Stimulated activated effector memory CD8-positive, alpha-beta T cell treated with anti-CD3 and anti-CD28 coated beads, Interleukin-12 subunit alpha, Interleukin-12 subunit beta, amount 100 ng/mL, for 72 hours (primary cell): Measurements from ENCODE around the gene B3GLCT.

ENCODE experiments used
- ATAC-seq: fragments of 150-1000 bp; cut with Tn5 transposase; 2 replicates; pipeline ENCODE4 v1.10.0; 2021
- DNase-seq, 2 donors: peaks; one replicate each; pipeline ENCODE4 v3.0.0; 2021 to 2022; ENCODE audit warnings: low spot score in 2 of 2
- H3K27ac Mint-ChIP-seq: one replicate; pipeline ENCODE4 v1.8.0; 2022; ENCODE audit warnings: mild to moderate bottlenecking, mixed read lengths
- H3K36me3 Mint-ChIP-seq: one replicate; pipeline ENCODE4 v1.8.0; 2022; ENCODE audit warnings: mild to moderate bottlenecking, mixed read lengths
- H3K4me1 Mint-ChIP-seq: one replicate; pipeline ENCODE4 v1.8.0; 2022; ENCODE audit warnings: mixed read lengths
- H3K4me3 Mint-ChIP-seq: one replicate; pipeline ENCODE4 v1.8.0; 2022; ENCODE audit warnings: mild to moderate bottlenecking, mixed read lengths
- H3K9me3 Mint-ChIP-seq: one replicate; pipeline ENCODE4 v1.8.0; 2022; ENCODE audit warnings: mixed read lengths

Gene B3GLCT

GRCh38 chr13:31267126-31267784, 67.5 kb downstream of the B3GLCT start:
- DNase-seq (no peak), ATAC-seq (no peak)
- no peaks in the 10 kb centered on the region for H3K4me1 Mint-ChIP-seq
- H3K27ac Mint-ChIP-seq = no peak overlapping the region
- H3K9me3 Mint-ChIP-seq = no peaks in the 10 kb centered on the region
- no peak overlapping the region for H3K4me3 Mint-ChIP-seq
- peaks cover 5% of the 10 kb centered on the region for H3K36me3 Mint-ChIP-seq

- no peak for ATAC-seq
- no peak overlapping the region for H3K27ac Mint-ChIP-seq
- no peaks in the 10 kb centered on the region for H3K4me1 Mint-ChIP-seq
- H3K9me3 Mint-ChIP-seq = no peaks in the 10 kb centered on the region
- DNase-seq = no peak
- H3K4me3 Mint-ChIP-seq = no peak overlapping the region
- H3K36me3 Mint-ChIP-seq = peaks cover 24% of the 10 kb centered on the region
Measured at GRCh38 chr13:31274390-31274789, 74.6 kb downstream of the B3GLCT start.

GRCh38 chr13:31276421-31276820, 76.6 kb downstream of the B3GLCT start:
- no peak for DNase-seq
- peaks cover 21% of the 10 kb centered on the region for H3K36me3 Mint-ChIP-seq

GRCh38 chr13:31278869-31279268, 79.1 kb downstream of the B3GLCT start:
- Mint-ChIP-seq H3K9me3 (no peaks in the 10 kb centered on the region), H3K27ac (no peak overlapping the region), H3K4me3 (no peak overlapping the region), H3K36me3 (peaks cover 21% of the 10 kb centered on the region), H3K4me1 (no peaks in the 10 kb centered on the region)
- DNase-seq (no peak), ATAC-seq (no peak)

More at GRCh38 chr13:31276421-31276820, 76.6 kb downstream of the B3GLCT start:
- Mint-ChIP-seq H3K9me3 (no peaks in the 10 kb centered on the region), H3K4me1 (no peaks in the 10 kb centered on the region), H3K4me3 (no peak overlapping the region), H3K27ac (no peak overlapping the region)
- ATAC-seq = no peak

- Mint-ChIP-seq H3K9me3 (no peaks in the 10 kb centered on the region), H3K4me1 (no peaks in the 10 kb centered on the region), H3K36me3 (peaks cover 13% of the 10 kb centered on the region), H3K4me3 (no peak overlapping the region), H3K27ac (no peak overlapping the region)
- no peak for ATAC-seq
- no peak for DNase-seq
Measured at GRCh38 chr13:31282741-31283455, 83.1 kb downstream of the B3GLCT start.

GRCh38 chr13:31286930-31287329, 87.2 kb downstream of the B3GLCT start:
- no peak for DNase-seq
- ATAC-seq = no peak
- Mint-ChIP-seq H3K27ac (no peak overlapping the region), H3K36me3 (peaks cover 28% of the 10 kb centered on the region), H3K4me1 (no peaks in the 10 kb centered on the region), H3K9me3 (peaks cover 18% of the 10 kb centered on the region), H3K4me3 (no peak overlapping the region)

- Mint-ChIP-seq H3K36me3 (no peaks in the 10 kb centered on the region), H3K4me3 (no peak overlapping the region), H3K27ac (no peak overlapping the region), H3K4me1 (no peaks in the 10 kb centered on the region), H3K9me3 (peaks cover 5% of the 10 kb centered on the region)
- DNase-seq (no peak), ATAC-seq (no peak)
Measured at GRCh38 chr13:31301119-31301518, 101.3 kb downstream of the B3GLCT start.

- no peak for ATAC-seq
- H3K36me3 Mint-ChIP-seq = no peaks in the 10 kb centered on the region
- H3K4me1 Mint-ChIP-seq = no peaks in the 10 kb centered on the region
- no peak overlapping the region for H3K4me3 Mint-ChIP-seq
- H3K9me3 Mint-ChIP-seq = peaks cover 30% of the 10 kb centered on the region
- DNase-seq = no peak
- no peak overlapping the region for H3K27ac Mint-ChIP-seq
Measured at GRCh38 chr13:31310356-31310755, 110.6 kb downstream of the B3GLCT start.

- DNase-seq (no peak), ATAC-seq (no peak)
- Mint-ChIP-seq H3K4me3 (no peak overlapping the region), H3K27ac (no peak overlapping the region), H3K36me3 (no peaks in the 10 kb centered on the region), H3K4me1 (no peaks in the 10 kb centered on the region), H3K9me3 (peaks cover 31% of the 10 kb centered on the region)
Measured at GRCh38 chr13:31310786-31311185, 111.0 kb downstream of the B3GLCT start.

- ATAC-seq = no peak
- Mint-ChIP-seq H3K4me1 (no peaks in the 10 kb centered on the region), H3K36me3 (no peaks in the 10 kb centered on the region), H3K4me3 (no peak overlapping the region), H3K9me3 (peaks cover 31% of the 10 kb centered on the region), H3K27ac (no peak overlapping the region)
- no peak for DNase-seq
Measured at GRCh38 chr13:31311921-31312320, 112.1 kb downstream of the B3GLCT start.

GRCh38 chr13:31314961-31315360, 115.2 kb downstream of the B3GLCT start:
- DNase-seq = no peak
- Mint-ChIP-seq H3K36me3 (no peaks in the 10 kb centered on the region), H3K27ac (no peak overlapping the region)

GRCh38 chr13:31320946-31321345, 121.2 kb downstream of the B3GLCT start:
- no peak overlapping the region for H3K4me3 Mint-ChIP-seq
- ATAC-seq (no peak), DNase-seq (no peak)
- no peaks in the 10 kb centered on the region for H3K9me3 Mint-ChIP-seq
- H3K36me3 Mint-ChIP-seq = peaks cover 16% of the 10 kb centered on the region
- H3K4me1 Mint-ChIP-seq = no peaks in the 10 kb centered on the region
- H3K27ac Mint-ChIP-seq = no peak overlapping the region

More at GRCh38 chr13:31314961-31315360, 115.2 kb downstream of the B3GLCT start:
- no peaks in the 10 kb centered on the region for H3K4me1 Mint-ChIP-seq
- ATAC-seq = no peak
- H3K9me3 Mint-ChIP-seq = peaks cover 24% of the 10 kb centered on the region
- H3K4me3 Mint-ChIP-seq = no peak overlapping the region

- Mint-ChIP-seq H3K4me1 (no peaks in the 10 kb centered on the region), H3K27ac (no peak overlapping the region), H3K4me3 (no peak overlapping the region), H3K9me3 (no peaks in the 10 kb centered on the region), H3K36me3 (peaks cover 18% of the 10 kb centered on the region)
- ATAC-seq (no peak), DNase-seq (no peak)
Measured at GRCh38 chr13:31321457-31321856, 121.7 kb downstream of the B3GLCT start.

GRCh38 chr13:31322026-31322425, 122.3 kb downstream of the B3GLCT start:
- DNase-seq (no peak), ATAC-seq (no peak)
- Mint-ChIP-seq H3K27ac (no peak overlapping the region), H3K9me3 (no peaks in the 10 kb centered on the region), H3K4me1 (no peaks in the 10 kb centered on the region), H3K4me3 (no peak overlapping the region), H3K36me3 (peaks cover 21% of the 10 kb centered on the region)

- H3K27ac Mint-ChIP-seq = no peak overlapping the region
- no peaks in the 10 kb centered on the region for H3K4me1 Mint-ChIP-seq
- H3K9me3 Mint-ChIP-seq = no peaks in the 10 kb centered on the region
- H3K4me3 Mint-ChIP-seq = no peak overlapping the region
- H3K36me3 Mint-ChIP-seq = peaks cover 24% of the 10 kb centered on the region
- ATAC-seq (no peak), DNase-seq (no peak)
Measured at GRCh38 chr13:31322702-31323405, 123.1 kb downstream of the B3GLCT start.
